ENCODE data around the gene RPL10.

RPL10 gene

GRCh38 chrX:154431341-154431740 is 33.2 kb downstream of the RPL10 start:
- DNase-seq = no peak

GRCh38 chrX:154432210-154432609 is 34.0 kb downstream of the RPL10 start:
- no peak for DNase-seq

- DNase-seq = no peak
These were observed 35.4 kb downstream of the RPL10 start for GRCh38 chrX:154433605-154434004.

GRCh38 chrX:154434394-154435168 is 36.4 kb downstream of the RPL10 start:
- DNase-seq = no peak

GRCh38 chrX:154435171-154435733 is 37.1 kb downstream of the RPL10 start:
- no peak for DNase-seq

DNA sequence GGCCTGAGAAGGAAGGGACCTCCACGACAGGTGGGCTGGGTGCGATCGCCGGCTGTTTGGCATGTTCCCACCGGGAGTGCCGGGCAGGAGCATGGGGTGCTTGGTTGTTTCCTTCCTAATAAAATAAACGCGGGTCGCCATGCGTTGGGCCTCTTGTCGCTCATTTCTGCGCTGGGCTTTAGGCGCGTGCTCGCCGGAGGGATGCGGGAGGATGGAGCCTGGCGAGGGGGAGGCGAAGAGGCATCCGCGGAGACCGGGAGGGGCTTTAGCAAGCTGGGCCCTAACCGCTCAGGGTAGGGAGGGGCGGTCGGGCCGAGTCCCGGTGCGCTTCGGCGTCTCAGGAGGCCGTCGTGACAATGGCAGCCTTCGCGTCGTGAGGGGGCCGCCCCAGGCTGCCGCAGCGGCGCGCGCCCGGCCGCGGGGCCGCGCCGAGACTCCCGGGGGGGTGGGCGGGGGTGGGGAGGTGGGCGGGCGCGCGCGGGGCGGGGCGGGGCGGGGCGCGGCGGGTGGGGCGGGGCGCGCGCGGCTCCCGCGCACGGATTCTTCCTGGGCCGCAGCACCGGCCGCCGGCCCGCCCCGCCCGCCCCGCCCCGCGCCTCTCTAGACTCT is 38.3 kb downstream of the RPL10 start:
- DNase-seq = peak; percentile 74

DNA sequence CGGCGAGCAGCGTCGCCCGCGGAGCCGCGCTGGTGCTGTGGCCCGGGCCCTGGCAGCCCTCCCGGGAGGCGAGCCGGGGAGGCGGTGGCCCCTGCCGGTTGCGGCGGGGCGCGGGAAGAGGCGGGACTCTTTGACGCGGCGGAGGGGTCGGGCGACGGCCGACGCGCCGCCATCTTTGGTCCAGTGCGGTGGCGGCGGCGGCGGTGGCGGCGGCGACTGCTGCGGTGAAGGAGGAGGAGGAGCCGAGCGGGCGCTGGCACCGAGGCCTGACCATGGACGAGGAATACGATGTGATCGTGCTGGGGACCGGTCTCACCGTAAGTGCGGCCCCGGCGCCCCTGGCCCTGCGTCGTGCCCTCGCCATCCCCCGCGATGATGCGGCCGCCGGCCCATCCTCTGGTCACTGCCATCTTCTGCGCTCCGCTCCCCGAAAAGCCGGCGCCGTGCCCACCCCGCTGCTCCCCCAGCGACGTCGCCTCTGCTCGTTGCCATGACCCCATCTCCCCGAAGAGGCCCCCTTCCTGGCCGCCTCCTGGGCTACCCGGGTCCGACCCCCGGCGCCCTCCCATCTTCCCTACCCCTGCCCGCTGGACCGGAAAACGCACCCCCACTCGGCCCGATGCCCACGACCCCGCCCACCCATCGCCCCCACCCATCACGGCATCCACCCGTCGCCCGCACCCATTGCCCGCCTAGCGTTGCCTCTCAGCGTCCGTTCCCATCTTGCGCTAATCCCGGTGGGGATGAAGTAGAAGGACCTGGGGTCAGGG is 39.0 kb downstream of the RPL10 start, which contains the start of gene GDI1:
TSS of gene GDI1 (plus strand) at position 172 of the 770 bp plus-strand sequence. CDS start at position 273, 101 bp downstream.
- peak; percentile 69 for DNase-seq

GRCh38 chrX:154437971-154438893 is 40.1 kb downstream of the RPL10 start:
- no peak for DNase-seq

- DNase-seq = no peak
These were observed 41.7 kb downstream of the RPL10 start for GRCh38 chrX:154439841-154440240.

- no peak for DNase-seq
These were observed 42.6 kb downstream of the RPL10 start for GRCh38 chrX:154440623-154441357.

- DNase-seq = peak; percentile 37
These were observed 43.4 kb downstream of the RPL10 start for GRCh38 chrX:154441564-154441963.

GRCh38 chrX:154441984-154442707 is 44.0 kb downstream of the RPL10 start:
- DNase-seq = no peak

DNA sequence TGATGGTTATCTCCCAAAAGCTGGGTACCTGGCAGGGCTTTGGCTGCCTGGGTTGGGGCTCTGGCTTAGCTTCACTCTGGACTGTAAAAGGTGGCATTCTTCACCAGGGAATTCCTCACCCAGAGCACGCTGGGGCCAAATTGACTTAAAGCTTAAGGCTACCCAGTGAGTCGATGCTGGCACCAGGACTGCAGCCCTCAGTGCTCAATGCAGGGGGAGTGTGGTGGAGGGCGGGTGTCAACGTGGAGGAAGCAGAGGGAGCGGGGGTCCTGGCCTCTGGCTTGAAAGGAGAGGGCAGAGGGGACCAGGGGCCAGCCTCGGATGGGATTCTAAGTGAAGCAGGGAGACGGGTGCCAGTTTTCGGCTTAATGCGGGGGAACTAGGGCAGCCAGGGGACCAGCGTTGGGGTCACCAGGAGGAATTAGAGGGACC is 45.3 kb downstream of the RPL10 start:
- no peak for DNase-seq

DNA sequence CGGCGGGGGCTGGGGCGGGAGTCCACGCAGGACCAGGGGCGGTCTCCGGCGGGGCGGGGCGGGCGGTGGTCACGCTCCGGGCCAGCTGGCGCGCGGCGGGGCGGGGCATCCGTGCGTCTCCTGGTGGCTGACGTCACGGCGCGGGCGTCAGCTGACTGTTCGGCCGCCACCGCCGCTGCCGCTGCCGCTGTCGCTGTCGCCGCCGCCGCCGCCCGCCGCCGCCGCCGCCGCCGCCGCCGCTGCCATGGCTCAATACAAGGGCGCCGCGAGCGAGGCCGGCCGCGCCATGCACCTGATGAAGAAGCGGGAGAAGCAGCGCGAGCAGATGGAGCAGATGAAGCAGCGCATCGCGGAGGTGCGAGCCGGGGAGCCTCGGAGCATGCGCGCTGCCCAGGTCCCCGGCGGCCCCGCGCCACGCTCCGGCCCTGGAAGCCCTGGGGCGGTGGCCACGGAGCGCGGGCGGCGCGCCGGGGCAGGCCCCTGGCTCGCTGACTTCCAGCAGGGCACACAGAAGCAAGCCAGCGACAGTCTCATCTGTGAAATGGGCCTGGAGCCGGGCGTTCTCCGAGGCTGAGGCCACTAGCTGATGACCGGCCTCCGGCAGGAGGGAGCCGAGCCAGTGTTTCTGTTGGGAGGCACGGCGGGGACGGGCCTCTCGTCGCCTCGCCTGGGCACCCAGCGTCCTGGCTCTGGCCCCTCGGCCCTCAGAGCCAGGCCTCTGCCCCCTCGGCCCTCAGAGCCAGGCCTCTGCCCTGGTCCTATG is 46.0 kb downstream of the RPL10 start, which contains the start of gene FAM50A:
TSS of gene FAM50A (plus strand) at position 150 of the 763 bp plus-strand sequence. CDS start at position 245, 95 bp downstream.
- peak; percentile 72 for DNase-seq

DNA sequence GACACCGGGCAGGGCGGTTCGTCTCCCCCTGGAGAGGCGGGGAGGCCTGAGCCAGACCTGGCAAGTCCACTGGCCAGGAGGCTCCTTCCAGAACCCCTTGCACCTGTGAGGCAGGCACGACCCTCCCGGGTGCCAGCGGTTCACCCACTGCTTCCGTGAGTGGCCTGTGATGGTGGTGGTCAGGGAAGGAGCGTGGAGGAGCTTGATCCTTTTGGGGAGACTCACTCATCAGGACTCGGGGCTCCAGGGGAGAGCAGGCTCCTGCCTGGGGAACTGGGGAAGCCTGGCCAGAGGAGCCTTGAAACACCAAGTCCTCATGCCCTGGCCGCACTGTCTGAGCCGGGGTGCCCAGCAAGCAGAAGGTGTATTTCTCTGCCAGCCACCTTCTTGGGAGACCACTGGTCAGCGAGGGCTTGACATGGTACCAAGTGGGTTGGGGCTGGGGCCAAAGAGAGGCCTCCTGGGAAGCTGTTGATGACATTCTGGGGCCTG is 46.6 kb downstream of the RPL10 start:
- DNase-seq = no peak

GRCh38 chrX:154445776-154446175 is 47.6 kb downstream of the RPL10 start:
- no peak for DNase-seq

GRCh38 chrX:154446430-154446829 is 48.3 kb downstream of the RPL10 start:
- DNase-seq = no peak

GRCh38 chrX:154448484-154448883 is 50.3 kb downstream of the RPL10 start:
- no peak for DNase-seq

DNA sequence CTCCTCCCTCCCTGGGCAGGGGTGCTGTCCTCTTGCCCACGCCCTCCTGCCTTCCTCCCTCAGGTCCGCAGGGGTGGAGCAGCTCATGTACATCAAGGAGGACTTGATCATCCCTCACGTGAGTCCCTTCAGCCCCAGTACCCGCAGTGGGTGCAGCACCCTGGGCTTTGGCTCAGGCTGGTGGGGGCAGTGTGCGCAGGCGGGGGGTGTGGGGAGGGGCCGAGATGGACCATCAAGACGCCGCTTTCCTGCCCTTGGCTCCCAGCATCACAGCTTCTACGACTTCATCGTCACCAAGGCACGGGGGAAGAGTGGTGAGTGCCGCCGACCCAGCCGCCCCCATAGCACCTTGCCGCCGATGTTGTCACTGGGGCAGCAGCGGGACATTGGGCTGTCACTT is 51.4 kb downstream of the RPL10 start:
- no peak for DNase-seq

DNA sequence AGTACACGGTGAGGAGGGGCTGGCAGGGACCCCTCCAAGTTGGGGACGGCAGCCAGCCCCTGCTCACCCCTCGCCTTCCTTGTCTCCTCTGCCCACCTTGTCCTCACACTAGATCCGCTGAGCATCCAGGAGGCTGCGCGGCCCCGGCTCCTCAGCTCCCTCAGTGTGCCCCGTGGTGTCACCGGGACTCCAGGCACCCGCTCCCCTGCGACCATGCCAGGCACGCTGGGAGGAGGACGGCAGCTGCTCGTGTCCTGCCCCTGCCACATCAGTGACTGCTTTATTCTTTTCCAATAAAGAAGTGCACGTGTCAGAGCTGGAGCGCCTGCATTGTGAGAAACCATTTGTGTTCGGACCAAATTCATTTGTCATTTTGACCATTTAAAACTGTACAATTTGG is 52.1 kb downstream of the RPL10 start:
- no peak for DNase-seq

Measured in CD4-positive, alpha-beta T cell treated with Interleukin-10 for 1 hour (primary cell).